H9 (cell line): ENCODE data around the gene UNC79. TPM values are rescaled to one million over a fixed set of nuclear protein-coding genes. Genes with fewer than 3 reads are reported as not detected.

Experiments
- DNase-seq: peaks from one replicate; pipeline ENCODE4 v3.0.0-alpha.2; 2017
- H2AFZ ChIP-seq: one replicate; pipeline ENCODE4 v1.6.1; 2013; ENCODE audit warnings: mild to moderate bottlenecking, low read length, control low read depth, moderate library complexity
- H2AK5ac ChIP-seq: 2 replicates; pipeline ENCODE4 v1.6.1; 2013; ENCODE audit warnings: low read length, control low read depth, mixed read lengths; ENCODE audit not compliant: insufficient read length
- H2BK120ac ChIP-seq: one replicate; pipeline ENCODE4 v1.6.1; 2013; ENCODE audit warnings: low read depth, mild to moderate bottlenecking, low read length, control low read depth, inconsistent platforms; ENCODE audit not compliant: poor library complexity, severe bottlenecking
- H2BK12ac ChIP-seq: 2 replicates; pipeline ENCODE4 v1.6.1; 2013; ENCODE audit warnings: low read length, control low read depth, mixed read lengths, low read depth; ENCODE audit not compliant: insufficient read length
- H2BK15ac ChIP-seq: 2 replicates; pipeline ENCODE4 v1.6.1; 2013; ENCODE audit warnings: low read depth, low read length, control low read depth
- H2BK20ac ChIP-seq: one replicate; pipeline ENCODE4 v1.6.1; 2013; ENCODE audit warnings: low read depth, mild to moderate bottlenecking, low read length, control low read depth, inconsistent platforms; ENCODE audit not compliant: poor library complexity, severe bottlenecking
- H2BK5ac ChIP-seq: 2 replicates; pipeline ENCODE4 v1.6.1; 2013; ENCODE audit warnings: low read length, control low read depth, mixed read lengths; ENCODE audit not compliant: insufficient read length
- H3K14ac ChIP-seq: 2 replicates; pipeline ENCODE4 v1.6.1; 2013; ENCODE audit warnings: low read length, control low read depth; ENCODE audit not compliant: insufficient read depth
- H3K18ac ChIP-seq: 2 replicates; pipeline ENCODE4 v1.6.1; 2013; ENCODE audit warnings: low read depth, mild to moderate bottlenecking, mixed read lengths, low read length, control low read depth; ENCODE audit not compliant: insufficient read length
- H3K23ac ChIP-seq: 2 replicates; pipeline ENCODE4 v1.6.1; 2013; ENCODE audit warnings: low read length, control low read depth, mixed read lengths, low read depth; ENCODE audit not compliant: insufficient read length
- H3K23me2 ChIP-seq: 2 replicates; pipeline ENCODE4 v1.6.1; 2013; ENCODE audit warnings: low read depth, mild to moderate bottlenecking, mixed read lengths, low read length, control low read depth; ENCODE audit not compliant: insufficient read length, poor library complexity, severe bottlenecking
- H3K27ac ChIP-seq: 2 replicates; pipeline ENCODE4 v1.5.1; 2013; ENCODE audit warnings: low read length, control low read depth, mixed read lengths, low read depth; ENCODE audit not compliant: insufficient read length
- H3K27me3 ChIP-seq: 2 replicates; pipeline ENCODE4 v1.6.1; 2013; ENCODE audit warnings: low read length, control low read depth, inconsistent platforms; ENCODE audit not compliant: insufficient read depth
- H3K4ac ChIP-seq: 2 replicates; pipeline ENCODE4 v1.6.1; 2013; ENCODE audit warnings: low read depth, mild to moderate bottlenecking, control low read depth, inconsistent platforms, low read length, moderate library complexity
- H3K4me1 ChIP-seq: 2 replicates; pipeline ENCODE4 v1.6.1; 2013; ENCODE audit warnings: low read length, control low read depth, inconsistent platforms; ENCODE audit not compliant: insufficient read depth
- H3K4me2 ChIP-seq: 2 replicates; pipeline ENCODE4 v1.6.1; 2013; ENCODE audit warnings: low read length, control low read depth, mixed read lengths; ENCODE audit not compliant: insufficient read length, insufficient read depth
- H3K56ac ChIP-seq: 2 replicates; pipeline ENCODE4 v1.6.1; 2013; ENCODE audit warnings: low read depth, mild to moderate bottlenecking, mixed read lengths, low read length, control low read depth; ENCODE audit not compliant: insufficient read length
- H3K79me1 ChIP-seq: 2 replicates; pipeline ENCODE4 v1.6.1; 2013; ENCODE audit warnings: low read depth, mild to moderate bottlenecking, moderate library complexity, low read length, control low read depth, inconsistent platforms; ENCODE audit not compliant: insufficient read depth, poor library complexity, severe bottlenecking
- H3K79me2 ChIP-seq: 2 replicates; pipeline ENCODE4 v1.6.1; 2013; ENCODE audit warnings: low read length, control low read depth, inconsistent platforms; ENCODE audit not compliant: insufficient read depth
- H3K9ac ChIP-seq: 2 replicates; pipeline ENCODE4 v1.6.1; 2013; ENCODE audit warnings: low read length, control low read depth, mixed read lengths; ENCODE audit not compliant: insufficient read length; ENCODE audit errors: extremely low read depth
- H3K9me3 ChIP-seq: one replicate; pipeline ENCODE4 v1.6.1; 2013; ENCODE audit warnings: low read depth, low read length, inconsistent platforms; ENCODE audit not compliant: control insufficient read depth
- H3T11ph ChIP-seq: one replicate; pipeline ENCODE4 v1.6.1; 2013; ENCODE audit warnings: mild to moderate bottlenecking, low read length, control low read depth, inconsistent platforms
- H4K20me1 ChIP-seq: one replicate; pipeline ENCODE4 v1.6.1; 2013; ENCODE audit not compliant: control insufficient read depth, insufficient read length, insufficient read depth
- H4K5ac ChIP-seq: 2 replicates; pipeline ENCODE4 v1.6.1; 2013; ENCODE audit warnings: low read depth, mild to moderate bottlenecking, mixed read lengths, low read length, control low read depth; ENCODE audit not compliant: insufficient read length
- H4K8ac ChIP-seq: replicated peaks from 2 replicates; pipeline ENCODE4 v1.6.1; 2013; ENCODE audit warnings: low read length, control low read depth, mixed read lengths, low read depth; ENCODE audit not compliant: insufficient read length
- H4K91ac ChIP-seq: 2 replicates; pipeline ENCODE4 v1.6.1; 2013; ENCODE audit warnings: low read depth, mild to moderate bottlenecking, moderate library complexity, mixed read lengths, low read length, control low read depth; ENCODE audit not compliant: insufficient read length
- H3K27ac Mint-ChIP-seq, 3 experiments: 2 replicates in 2 of 3; 3 replicates in 1 of 3; pipeline ENCODE4 v1.8.0; 2020 to 2021; ENCODE audit warnings: mixed read lengths in 3 of 3, mild to moderate bottlenecking in 1 of 3, moderate library complexity in 1 of 3
- H3K27me3 Mint-ChIP-seq: 2 replicates; pipeline ENCODE4 v1.8.0; 2021; ENCODE audit warnings: low read depth, mild to moderate bottlenecking, moderate library complexity, mixed read lengths
- H3K36me3 Mint-ChIP-seq, 3 experiments: 2 replicates in 2 of 3; 3 replicates in 1 of 3; pipeline ENCODE4 v1.8.0; 2020 to 2021; ENCODE audit warnings: low read depth in 3 of 3, mixed read lengths in 3 of 3; ENCODE audit not compliant: insufficient read depth in 1 of 3
- H3K4me1 Mint-ChIP-seq, 2 experiments: 2 replicates each; pipeline ENCODE4 v1.8.0; 2020; ENCODE audit warnings: mixed read lengths in 2 of 2
- H3K4me3 Mint-ChIP-seq, 2 experiments: 2 replicates in 1 of 2; 3 replicates in 1 of 2; pipeline ENCODE4 v1.8.0; 2020 to 2021; ENCODE audit warnings: mild to moderate bottlenecking in 2 of 2, mixed read lengths in 2 of 2, moderate library complexity in 1 of 2
- H3K9me3 Mint-ChIP-seq, 2 experiments: 2 replicates in 1 of 2; 3 replicates in 1 of 2; pipeline ENCODE4 v1.8.0; 2020; ENCODE audit warnings: mild to moderate bottlenecking in 2 of 2, mixed read lengths in 2 of 2, moderate library complexity in 1 of 2
- WGBS: extraction: QIAGEN DNeasy Blood & Tissue Kit; methylation state at CpG from one replicate; pipeline ENCODE4 v1.1.7; 2013; ENCODE audit warnings: missing lambda C conversion rate, low lambda C conversion rate, mixed read lengths; ENCODE audit not compliant: insufficient read length; ENCODE audit errors: extremely low coverage; 5-methylcytosine and 5-hydroxymethylcytosine counted together
- total RNA-seq: library from RNA; stranded (reverse); gene quantifications from 2 replicates; pipeline ENCODE4 v1.2.1, GENCODE V29; 2021
- TF ChIP-seq, protein P1 (sequence below): fragments of 200-600 bp; sonication (generic); conservative IDR thresholded peaks from 3 replicates; pipeline ENCODE4 v1.8.0; 2021; ENCODE audit warnings: antibody characterized with exemption, mild to moderate bottlenecking

UNC79 gene
- total RNA-seq, 1 experiment from 2014 or later, result 3.0 TPM

DNA sequence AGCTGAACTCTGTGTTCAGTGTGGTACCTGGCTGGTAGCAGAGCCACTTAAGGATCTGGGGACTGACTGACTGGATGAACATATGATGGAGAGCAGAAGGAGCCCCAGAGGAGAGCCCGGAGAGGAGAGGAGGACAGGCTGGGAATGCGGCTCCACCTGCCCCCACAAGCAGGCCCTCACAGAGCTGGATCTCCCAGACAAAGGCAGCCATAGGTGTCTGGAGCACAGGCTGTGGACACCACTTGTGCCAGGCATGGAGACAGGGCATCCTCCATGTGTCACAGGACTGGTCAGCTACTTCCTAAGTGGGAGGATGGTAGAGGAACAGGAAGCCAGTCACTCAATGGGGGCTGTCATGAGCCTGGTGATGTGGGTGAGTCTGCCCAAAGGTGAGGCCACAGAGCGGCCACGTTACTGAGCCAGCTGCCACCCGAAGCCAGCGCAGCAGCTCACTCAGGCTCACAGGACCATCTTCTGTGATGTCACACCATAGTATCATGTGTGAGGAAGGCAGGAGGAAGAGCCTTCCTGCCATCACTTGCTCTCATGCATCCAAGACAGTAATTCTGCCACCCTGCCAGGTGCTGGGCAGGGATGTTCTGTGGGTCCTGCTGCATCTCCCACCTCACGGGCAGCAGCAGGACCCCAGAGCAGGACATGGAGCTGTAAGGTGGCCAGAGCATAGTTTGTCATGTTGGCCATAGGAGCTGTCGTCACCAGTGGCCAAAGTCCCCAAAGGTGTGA lies 285.4 kb downstream of the UNC79 start:
- H3K9me3 ChIP-seq, result no peaks in the 10 kb centered on the region
- H4K5ac ChIP-seq, result no peak overlapping the region
- no peak overlapping the region for H2BK15ac ChIP-seq
- no peaks in the 10 kb centered on the region for H3K27me3 ChIP-seq
- H3K79me2 ChIP-seq, result no peaks in the 10 kb centered on the region
- no peak overlapping the region for H3K4me2 ChIP-seq
- H4K20me1 ChIP-seq, result no peaks in the 10 kb centered on the region
- H3K27ac ChIP-seq, result no peak overlapping the region
- peak overlapping the region; percentile 47 for H4K8ac ChIP-seq
- no peak overlapping the region for H2BK20ac ChIP-seq
- no peak overlapping the region for H3K18ac ChIP-seq
- H3K4ac ChIP-seq, result no peak overlapping the region
- no peak overlapping the region for H4K91ac ChIP-seq
- Mint-ChIP-seq H3K9me3 (no peaks in the 10 kb centered on the region), H3K27me3 (no peaks in the 10 kb centered on the region; the same call in none of the 2 replicates), H3K4me3 (no peak overlapping the region), H3K4me1 (peaks cover 23 to 24% of the 10 kb centered on the region in 2 experiments), H3K27ac (no peak overlapping the region), H3K36me3 (no peaks in the 10 kb centered on the region; a peak in 1 of 7 replicates)
- no peak overlapping the region for H3T11ph ChIP-seq
- H3K56ac ChIP-seq, result no peak overlapping the region
- TF ChIP-seq, protein P1, sequence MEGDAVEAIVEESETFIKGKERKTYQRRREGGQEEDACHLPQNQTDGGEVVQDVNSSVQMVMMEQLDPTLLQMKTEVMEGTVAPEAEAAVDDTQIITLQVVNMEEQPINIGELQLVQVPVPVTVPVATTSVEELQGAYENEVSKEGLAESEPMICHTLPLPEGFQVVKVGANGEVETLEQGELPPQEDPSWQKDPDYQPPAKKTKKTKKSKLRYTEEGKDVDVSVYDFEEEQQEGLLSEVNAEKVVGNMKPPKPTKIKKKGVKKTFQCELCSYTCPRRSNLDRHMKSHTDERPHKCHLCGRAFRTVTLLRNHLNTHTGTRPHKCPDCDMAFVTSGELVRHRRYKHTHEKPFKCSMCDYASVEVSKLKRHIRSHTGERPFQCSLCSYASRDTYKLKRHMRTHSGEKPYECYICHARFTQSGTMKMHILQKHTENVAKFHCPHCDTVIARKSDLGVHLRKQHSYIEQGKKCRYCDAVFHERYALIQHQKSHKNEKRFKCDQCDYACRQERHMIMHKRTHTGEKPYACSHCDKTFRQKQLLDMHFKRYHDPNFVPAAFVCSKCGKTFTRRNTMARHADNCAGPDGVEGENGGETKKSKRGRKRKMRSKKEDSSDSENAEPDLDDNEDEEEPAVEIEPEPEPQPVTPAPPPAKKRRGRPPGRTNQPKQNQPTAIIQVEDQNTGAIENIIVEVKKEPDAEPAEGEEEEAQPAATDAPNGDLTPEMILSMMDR, result no peak
- H3K4me1 ChIP-seq, result no peaks in the 10 kb centered on the region; the same call in 1 of the 2 replicates
- no peak overlapping the region for H2BK12ac ChIP-seq
- no peaks in the 10 kb centered on the region for H3K23me2 ChIP-seq
- H2AK5ac ChIP-seq, result no peak overlapping the region
- no peak overlapping the region for H2AFZ ChIP-seq
- no peak overlapping the region for H2BK120ac ChIP-seq
- H3K79me1 ChIP-seq, result no peaks in the 10 kb centered on the region
- H3K9ac ChIP-seq, result no peak overlapping the region
- H2BK5ac ChIP-seq, result no peak overlapping the region
- no peak for DNase-seq
- WGBS, result no CpG with 5 or more reads among the region's 8 CpGs
- no peak overlapping the region; the same call in 1 of the 2 replicates for H3K14ac ChIP-seq
- H3K23ac ChIP-seq, result no peak overlapping the region
